HS-5 (cell line): ENCODE results near the gene DOCK11.
A peak's percentile ranks its signal among the peaks of the same experiment; 100 is the strongest.
"Not testable (repeated sequence)": the region's sequence is repeated elsewhere in the genome, so short reads cannot be mapped to it uniquely, and the experiment has no call there.

Experiments
- DNase-seq: peaks from one replicate; pipeline ENCODE4 v3.0.0-alpha.2; 2012; ENCODE audit warnings: low read depth

The DOCK11 gene

DNA sequence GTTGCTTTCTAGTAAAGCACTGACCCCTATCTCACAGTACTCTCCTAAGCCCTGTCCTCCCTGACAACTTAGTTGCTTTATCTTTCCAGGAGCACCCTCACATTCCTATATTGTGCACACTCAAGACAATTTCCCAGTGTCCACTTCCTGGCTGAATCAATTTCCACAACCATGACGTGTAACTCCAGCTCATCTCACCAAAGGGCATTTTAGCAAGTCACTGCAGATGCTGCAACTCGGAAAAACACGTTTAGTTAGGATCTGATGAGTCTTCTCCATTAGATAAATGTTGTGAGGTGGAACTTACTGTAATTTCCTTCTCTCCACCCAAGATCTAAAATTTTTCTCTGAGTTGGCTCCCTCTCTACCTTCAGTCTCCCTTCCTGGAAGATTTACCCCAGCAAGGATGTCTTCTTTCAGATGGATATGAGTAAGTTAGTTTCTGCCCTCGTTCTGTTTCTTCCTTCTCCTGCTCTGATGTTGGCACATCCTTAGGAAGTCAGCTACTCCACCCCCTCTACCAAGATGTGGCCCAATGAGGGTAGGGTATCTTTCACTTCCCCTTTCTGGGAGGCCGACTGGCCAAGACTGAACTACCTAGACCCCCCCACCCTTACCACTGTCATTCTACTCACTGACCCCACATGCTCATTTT is 203.0 kb downstream of the DOCK11 start:
- DNase-seq = peak; percentile 5

DNA sequence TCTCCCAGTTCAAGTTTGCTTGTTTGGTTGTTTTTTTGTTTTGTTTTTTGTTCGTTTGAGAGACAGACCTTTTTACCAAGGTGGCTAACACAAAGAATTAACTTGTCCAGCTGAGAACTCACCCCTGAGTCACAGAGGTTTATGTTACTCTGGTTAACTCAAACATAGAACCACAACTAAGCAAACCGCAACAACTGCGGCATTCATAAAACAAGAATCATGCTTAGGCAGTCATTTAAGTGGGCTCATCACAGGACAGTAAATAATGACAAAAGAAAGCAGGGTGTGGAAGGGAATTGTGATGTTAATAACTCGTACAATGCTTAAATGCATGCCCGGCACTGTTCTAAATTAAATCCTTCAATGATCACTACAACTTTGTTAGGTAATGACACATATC is 207.1 kb downstream of the DOCK11 start:
- DNase-seq = no peak

DNA sequence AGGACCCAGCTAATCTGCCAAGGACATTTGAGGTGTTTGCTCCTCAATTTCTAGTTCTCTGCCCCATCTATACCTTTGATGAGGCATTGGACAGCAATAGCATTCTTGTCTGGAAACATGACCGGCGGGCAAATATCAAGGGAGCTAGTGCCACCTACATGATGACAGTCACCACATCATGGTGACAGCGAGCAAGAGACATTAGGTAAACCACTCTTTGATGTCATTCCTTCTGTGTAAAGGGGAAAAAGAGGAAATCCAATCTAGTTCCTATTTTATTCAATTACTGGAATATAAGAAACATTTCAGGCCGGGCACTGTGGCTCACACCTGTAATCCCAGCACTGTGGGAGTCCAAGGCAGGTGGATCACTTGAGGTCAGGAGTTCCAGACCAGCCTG is 211.1 kb downstream of the DOCK11 start:
- no peak for DNase-seq

DNA sequence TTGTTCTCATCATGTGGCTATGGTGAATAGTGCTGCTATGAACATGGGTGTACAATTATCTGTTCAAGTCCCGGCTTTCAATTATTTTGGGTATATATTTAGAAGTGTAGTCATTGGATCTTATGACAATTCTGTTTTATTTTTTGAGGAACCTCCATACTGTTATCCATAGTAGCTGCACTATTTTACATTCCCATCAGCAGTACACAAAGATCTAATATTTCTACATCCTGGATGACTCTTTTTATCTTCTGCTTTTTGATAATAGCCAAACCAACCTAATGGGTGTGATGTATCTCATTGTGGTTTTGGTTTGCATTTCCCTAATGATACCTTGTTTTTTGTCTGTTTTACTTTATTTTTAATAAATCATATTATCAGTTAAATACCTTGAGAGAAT is 218.9 kb downstream of the DOCK11 start:
- DNase-seq = no peak

DNA sequence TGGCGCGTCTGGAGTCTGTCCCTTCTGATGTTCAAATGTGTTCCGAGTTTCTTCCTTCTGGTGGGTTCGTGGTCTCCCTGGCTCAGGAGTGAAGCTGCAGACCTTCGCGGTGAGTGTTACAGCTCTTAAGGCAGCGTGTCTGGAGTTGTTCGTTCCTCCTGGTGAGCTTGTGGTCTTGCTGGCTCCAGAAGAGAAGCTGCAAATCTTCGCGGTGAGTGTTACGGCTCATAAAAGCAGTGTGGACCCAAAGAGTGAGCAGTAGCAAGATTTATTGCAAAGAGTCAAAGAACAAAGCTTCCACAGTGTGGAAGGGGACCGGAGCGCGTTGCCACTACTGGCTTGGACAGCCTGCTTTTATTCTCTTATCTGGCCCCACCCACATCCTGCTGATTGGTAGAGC is 220.3 kb downstream of the DOCK11 start:
- DNase-seq = not testable (repeated sequence)

DNA sequence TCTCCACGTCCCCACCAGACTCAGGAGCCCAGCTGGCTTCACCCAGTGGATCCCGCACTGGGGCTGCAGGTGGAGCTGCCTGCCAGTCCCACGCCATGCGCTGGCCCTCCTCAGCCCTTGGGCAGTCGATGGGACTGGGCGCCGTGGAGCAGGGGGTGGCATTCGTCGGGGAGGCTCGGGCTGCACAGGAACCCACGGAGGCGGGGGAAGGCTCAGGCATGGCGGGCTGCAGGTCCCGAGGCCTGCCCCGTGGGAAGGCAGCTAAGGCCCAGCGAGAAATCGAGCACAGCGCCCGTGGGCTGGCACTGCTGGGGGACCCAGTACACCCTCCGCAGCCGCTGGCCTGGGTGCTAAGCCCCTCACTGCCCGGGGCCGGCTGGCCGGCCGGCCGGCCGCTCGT is 221.2 kb downstream of the DOCK11 start:
- not testable (repeated sequence) for DNase-seq

DNA sequence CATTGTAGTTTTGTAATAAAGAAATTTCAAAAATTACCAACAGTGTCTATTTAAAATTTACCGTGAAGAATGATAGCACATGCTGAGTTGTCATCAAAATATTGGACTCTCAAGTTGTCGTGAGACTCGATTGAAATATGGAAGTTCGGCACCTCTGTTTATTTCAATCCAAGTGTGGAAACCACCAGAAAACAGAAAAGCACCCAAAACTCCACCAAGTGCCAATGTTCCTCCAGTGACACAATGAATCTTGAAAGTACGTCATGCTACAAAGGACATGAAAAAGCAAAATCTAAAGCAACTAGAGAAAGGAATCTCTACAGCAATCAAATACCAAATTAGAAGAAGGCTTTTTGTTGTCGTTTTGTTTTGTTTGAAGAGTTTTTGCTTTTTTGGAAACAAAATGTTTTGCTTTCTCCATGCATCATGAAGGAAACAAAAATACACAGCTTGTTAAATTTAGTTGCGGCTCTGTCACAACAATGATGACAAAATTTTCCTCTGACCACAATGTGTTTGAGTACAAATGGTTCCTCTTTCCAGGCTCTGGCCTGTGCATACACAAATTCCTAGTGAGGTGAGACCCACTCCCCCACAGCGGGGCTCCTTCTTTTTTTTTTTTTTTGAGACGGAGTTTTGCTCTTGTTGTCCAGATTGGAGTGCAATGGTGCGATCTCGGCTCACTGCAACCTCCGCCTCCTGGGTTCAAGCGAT is 222.2 kb downstream of the DOCK11 start:
- no peak for DNase-seq

DNA sequence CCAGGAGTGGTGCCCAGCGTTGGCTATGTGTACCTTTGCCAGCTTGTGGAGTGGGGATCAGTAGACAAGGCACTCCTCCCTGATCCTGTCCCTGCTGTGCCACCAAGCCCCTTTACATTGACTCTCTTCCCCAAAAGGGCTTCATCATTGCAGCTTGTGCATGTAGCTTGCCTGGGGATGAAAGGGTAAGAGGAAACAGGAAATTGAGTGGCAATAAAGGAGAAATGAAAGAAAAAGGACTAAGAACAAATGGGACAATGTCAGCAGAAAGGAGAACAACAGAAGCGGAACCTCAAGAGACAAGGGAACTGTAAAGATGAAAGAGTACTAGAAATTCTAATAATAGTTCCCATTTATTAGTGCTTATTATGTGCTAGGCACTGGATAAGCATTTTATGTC is 223.1 kb downstream of the DOCK11 start:
- DNase-seq = no peak

DNA sequence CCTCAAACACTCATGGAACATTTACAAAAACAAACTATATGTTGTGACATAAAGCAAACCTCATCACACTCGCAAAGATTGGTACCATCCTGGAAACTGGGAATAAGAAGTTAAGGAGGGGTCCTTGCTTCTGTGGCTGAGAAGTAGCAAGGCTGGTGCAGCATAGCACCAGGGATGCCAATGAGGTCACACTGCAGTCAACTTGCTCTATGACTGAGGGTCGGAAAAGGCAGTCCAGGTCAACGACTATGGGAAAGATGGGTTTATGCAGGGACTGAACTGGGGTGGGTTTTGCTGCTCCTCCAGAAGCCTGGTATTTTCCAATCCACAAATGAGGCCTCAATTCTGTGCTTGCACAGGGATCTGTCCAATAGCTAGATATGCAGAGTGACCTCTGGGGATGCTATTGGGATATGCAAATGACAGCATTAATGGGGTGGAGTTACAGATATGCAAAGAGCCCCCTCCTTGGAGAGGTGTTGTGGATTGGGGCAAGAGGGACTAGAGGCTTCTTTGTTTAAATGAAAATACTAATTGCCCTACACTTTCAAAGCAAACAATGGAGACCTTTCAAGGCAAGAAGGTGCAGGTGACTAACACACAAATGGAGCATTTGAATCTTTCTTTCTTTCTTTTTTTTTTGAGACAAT is 224.6 kb downstream of the DOCK11 start:
- no peak for DNase-seq

DNA sequence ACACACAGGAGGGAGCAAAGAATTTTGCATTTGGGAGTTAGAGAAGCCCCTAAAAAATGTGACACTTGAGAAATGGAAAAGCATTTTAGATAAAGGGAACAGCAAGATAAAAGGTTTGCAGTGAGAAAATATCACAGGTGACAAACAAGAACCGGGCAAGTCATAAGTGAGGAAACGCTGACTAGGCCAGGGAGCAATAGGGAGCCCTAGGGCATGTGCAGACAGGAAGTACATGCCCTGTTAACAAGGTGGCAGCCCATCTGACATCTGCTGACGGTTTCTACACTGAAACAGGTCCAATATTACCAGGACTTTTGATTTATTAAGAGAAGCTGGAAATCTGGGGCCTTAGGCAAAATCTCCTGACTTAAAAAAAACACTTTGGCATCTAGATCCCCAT is 227.8 kb downstream of the DOCK11 start:
- DNase-seq = no peak

DNA sequence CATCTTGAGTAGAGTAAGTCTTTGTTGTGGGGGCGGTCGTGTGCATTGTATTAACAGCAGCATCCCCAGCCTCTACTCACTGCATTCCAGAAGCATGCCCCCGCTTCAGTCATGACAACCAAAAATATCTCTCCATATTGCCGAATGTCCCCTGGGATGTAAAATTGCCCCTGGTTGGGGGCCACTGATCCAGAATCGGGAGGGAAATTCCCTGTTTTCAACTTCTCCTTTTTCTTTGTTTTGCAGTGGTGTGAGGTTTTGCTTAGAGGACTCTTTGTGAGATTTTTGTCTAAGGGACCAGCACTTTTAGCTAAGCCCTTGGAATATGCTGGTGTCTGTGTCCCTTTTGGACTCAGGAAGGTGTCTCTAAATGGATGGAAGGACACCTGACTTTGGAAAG is 228.8 kb downstream of the DOCK11 start:
- DNase-seq = no peak

DNA sequence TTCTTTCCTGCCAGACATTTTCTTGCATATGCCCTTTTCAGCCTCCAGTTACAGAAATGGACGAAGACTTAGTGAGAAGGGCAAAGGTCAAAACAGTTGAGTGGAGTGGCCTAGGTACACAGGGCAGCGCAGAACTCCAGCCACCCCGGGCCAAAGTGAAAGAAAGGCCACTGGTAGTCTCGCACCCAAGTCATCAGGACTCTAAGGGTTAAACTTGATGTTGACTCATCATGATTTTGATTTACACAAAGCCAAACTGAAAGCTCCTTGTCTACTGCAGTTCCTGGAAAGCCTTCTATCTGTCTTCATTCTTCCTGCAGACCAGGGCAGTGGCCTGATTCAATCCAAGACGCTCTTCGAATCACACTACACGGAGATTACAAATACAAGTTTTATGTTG is 229.2 kb downstream of the DOCK11 start:
- DNase-seq = no peak

DNA sequence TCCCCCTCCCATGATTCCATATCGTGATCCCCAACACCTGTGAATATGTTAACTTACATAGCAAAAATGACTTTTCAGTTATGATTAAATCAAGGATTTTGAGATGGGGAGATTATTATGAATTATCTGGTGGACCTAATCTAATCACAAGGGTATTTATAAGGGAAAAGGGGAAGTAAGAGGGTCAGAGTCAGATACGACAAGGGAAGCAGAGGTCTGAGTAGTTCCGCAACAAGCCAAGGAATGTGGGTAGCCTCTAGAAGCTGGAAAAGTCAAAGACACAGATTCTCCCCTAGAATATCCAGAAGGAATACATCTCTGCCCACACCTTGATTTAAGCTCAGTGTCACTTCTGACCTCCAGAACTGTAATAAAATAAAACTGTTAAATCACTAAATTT is 230.8 kb downstream of the DOCK11 start:
- DNase-seq = no peak

DNA sequence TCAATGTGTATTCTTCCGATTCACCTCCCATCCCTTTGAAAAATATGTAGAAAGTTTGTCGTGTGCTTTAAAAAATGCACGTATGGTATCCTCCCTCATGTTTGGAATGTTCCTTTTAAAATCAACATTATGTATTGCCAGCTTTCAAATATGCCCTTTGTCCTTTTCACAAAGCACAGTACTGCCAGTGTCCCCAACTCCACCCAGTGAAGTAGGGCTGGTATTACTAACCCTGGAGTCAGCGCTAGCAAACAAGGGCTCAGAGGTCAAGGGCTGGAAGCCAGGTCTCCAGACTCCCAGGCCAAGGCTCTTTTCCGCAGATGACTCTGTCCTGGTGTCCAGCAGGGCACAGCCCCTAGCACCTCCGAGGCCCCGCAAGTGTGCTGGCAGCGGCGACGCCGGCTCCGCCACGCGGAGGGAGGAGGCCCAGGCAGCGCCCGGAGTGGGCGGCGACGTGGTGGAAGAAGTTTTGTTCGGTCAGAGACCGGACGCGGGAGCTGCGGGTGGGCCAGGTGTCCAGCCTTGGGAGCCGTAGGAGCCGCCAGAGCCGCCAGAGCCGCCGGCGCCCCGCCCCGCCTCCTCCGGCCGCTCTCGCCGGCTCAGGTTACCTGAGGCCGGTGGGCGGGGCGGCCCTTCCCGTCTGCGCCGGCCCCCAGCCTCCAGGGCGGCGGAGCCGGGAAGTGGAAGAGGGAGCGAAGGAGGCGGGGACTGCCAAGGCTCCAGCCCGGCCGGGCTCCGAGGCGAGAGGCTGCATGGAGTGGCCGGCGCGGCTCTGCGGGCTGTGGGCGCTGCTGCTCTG is 231.5 kb downstream of the DOCK11 start, which contains the start of gene IL13RA1:
Gene IL13RA1, plus strand, starts transcription at position 720 of the 799 bp plus-strand sequence. Its CDS starts 33 bp downstream, at position 753.
- peak; percentile 24 for DNase-seq

DNA sequence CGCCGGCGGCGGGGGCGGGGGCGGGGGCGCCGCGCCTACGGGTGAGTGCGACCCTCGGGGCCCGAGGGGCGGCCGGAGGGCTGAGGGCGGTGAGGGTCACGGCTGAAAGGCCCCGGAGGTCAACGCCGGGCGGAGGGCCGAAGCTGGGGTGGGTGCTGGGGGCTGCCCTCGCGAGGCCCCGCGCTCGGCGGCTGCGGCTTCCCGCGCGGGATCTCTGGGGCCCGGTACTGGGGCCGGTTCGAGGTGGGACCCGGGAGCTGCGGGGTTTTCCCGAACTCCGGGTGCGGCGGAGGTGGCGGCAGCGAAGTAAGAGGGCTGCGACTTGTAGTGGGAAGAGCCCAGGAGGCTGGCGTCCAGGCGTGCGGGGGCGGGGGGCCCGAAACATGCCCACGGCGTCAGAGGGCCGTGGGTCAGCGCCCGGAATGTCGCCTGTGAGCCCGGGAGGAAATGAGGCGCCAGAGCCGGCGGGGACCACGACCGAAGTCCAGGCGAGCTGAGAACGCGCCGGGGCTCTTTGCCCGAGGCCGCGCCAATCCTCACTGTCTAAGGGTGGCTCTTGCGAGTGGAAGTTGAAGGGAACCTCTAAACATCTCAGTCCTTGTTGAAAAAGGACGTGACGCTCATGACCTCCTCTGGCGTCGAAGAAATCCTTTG is 232.2 kb downstream of the DOCK11 start:
- DNase-seq = no peak

DNA sequence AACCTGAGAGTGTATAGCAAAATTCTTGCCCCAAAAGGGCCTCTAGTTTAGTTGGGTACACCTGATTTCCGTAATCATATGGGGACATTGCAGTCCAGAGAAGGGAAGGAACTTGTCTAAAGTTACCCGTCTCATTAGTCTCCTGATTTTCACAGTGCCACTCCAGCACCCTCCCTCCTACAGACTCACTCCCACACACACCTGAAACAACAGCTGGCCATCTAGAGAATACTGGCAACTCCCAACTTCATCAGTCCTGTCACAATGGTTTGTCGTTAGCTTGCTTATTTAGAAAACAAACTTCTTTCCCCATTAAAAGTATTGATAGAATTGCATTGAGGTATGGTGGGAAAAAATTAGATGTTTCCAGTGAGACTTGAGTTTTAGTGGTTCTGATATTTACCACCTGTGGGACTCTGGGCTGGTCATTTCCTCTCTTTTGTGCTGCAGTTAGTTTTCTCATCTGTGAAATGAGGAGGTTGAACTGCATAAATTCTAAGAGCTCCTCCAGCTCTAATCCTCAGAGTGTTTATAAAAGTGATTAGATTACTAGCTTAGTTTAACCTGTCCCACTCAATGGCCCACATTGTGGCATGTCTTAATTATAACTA is 233.5 kb downstream of the DOCK11 start:
- no peak for DNase-seq

DNA sequence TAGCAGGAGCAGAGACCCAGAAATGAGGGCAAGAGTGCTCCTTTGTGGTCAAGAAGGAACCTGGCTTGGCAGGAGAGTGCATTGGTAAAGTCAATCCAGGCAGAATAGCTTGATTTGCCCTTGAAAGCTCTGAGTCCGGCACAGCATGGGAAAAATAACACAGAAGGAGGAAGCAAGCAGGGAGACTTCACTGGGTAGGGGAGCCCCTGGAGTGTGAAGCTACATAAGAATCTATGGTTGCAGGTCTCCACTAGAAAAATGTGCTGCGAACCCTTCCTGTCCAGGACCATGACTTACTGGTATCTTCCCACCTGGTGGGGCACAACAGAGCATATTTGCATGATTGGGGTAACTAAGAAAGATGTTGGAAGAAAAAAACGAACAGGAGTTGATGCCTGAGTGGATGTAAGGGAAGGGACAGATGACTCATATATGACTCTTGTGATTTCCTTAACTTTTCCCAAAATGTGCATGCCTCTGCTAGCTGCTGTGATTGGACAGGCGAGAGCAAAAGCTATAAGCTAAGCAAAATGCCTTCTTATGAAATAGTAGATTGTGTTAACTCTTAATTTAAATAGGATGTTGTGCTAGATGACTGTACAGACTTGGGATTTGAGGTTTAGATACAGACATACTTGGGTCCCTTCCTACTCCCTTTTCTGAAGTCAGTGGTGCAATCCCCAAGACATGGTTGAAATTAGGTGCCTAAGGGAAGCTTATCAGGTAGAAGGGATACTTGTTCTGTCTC is 235.1 kb downstream of the DOCK11 start:
- peak; percentile 68 for DNase-seq

DNA sequence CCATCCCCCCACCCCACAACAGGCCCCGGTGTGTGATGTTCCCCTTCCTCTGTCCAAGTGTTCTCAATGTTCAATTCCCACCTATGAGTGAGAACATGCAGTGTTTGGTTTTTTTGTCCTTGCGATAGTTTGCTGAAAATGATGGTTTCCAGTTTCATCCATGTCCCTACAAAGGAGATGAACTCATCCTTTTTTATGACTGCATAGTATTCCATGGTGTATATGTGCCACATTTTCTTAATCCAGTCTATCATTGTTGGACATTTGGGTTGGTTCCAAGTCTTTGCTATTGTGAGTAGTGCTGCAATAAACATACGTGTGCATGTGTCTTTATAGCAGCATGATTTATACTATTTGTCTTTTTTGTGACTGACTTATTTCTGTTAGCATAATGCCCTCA is 236.9 kb downstream of the DOCK11 start:
- not testable (repeated sequence) for DNase-seq

DNA sequence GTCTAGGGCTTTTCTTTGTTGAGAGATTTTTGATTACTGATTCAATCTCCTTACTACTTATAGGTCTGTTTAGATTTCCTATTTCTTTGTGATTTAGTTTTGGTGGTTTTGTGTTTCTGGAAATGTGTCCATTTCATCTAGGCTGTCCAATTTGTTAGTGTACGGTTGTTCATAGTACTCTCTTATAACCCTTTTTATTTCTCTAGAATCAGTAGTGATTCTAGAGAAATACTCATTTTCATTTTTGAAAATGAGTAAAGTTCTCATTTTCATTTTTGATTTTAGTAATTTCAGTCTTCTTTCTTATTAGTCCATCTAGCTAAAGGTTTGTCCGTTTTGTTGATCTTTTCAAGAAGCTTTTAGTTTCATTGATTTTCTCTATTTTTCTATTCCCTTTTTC is 239.3 kb downstream of the DOCK11 start:
- no peak for DNase-seq
